HCT116 (cell line): Measurements from ENCODE around the gene VPS35. TPM values are rescaled to one million over a fixed set of nuclear protein-coding genes. Genes with fewer than 3 reads are reported as not detected.
A peak's percentile ranks its signal among the peaks of the same experiment; 100 is the strongest.
"Not testable (repeated sequence)": the region's sequence is repeated elsewhere in the genome, so short reads cannot be mapped to it uniquely, and the experiment has no call there.

Experiments
- ATAC-seq: fragments of 200-7000 bp; cut with Tn5 transposase; 2 replicates; pipeline ENCODE4 v1.9.1; 2020; ENCODE audit warnings: mild to moderate bottlenecking, moderate library complexity
- BruUV-seq: library from RNA; stranded (reverse); fragments of 400-500 nt; replicated peaks from 2 replicates; lab custom pipeline; 2021; lab: Mats Ljungman, UMichigan
- CTCF ChIA-PET: fragments of 300-600 bp; sonication (Branson Sonifier 250); formaldehyde crosslinking; loops from one replicate; lab custom pipeline; 2021; ENCODE audit warnings: antibody characterized with exemption; lab: Charles Lee
- POLR2A ChIA-PET: fragments of 300-600, 350-600 bp; sonication (Branson Sonifier 250); formaldehyde crosslinking; loops from one replicate; lab custom pipeline; 2021; ENCODE audit warnings: antibody characterized with exemption; lab: Charles Lee
- RAD21 ChIA-PET, 2 experiments: fragments of 300-600 bp; sonication (Branson Sonifier 250); formaldehyde crosslinking; loops; one replicate each; lab custom pipeline; 2023; ENCODE audit warnings: low total read pairs in 2 of 2; ENCODE audit not compliant: uncharacterized antibody in 2 of 2, unreplicated experiment in 2 of 2, low non-redundant PET in 1 of 2; lab: Charles Lee
- DNase-seq: peaks from one replicate; pipeline ENCODE4 v3.0.0-alpha.2; 2010; ENCODE audit warnings: low read depth, low spot score
- H2AFZ ChIP-seq: fragments of 200-600 bp; shearing (Covaris generic), sonication (generic); 2 replicates; pipeline ENCODE4 v1.6.1; 2017; ENCODE audit warnings: low read depth, mixed run types, mixed read lengths, antibody characterized with exemption, low read length; ENCODE audit not compliant: poor library complexity, severe bottlenecking
- H3K27ac ChIP-seq: 2 replicates; pipeline ENCODE4 v1.5.1; 2012; ENCODE audit warnings: low read depth, low read length
- H3K27me3 ChIP-seq: fragments of 200-600 bp; sonication (generic); 2 replicates; pipeline ENCODE4 v1.6.1; 2016; ENCODE audit warnings: mixed run types, low read length, mixed read lengths; ENCODE audit not compliant: insufficient read depth
- H3K36me3 ChIP-seq, 2 experiments: fragments of 200-500 bp in 1 of 2; fragments of 200-600 bp in 1 of 2; sonication (Bioruptor generic) in 1 of 2; sonication (generic) in 1 of 2; 2 replicates each; pipeline versions ENCODE4 v1.5.1 to v1.6.1; 2014 to 2016; ENCODE audit warnings: low read length in 2 of 2, inconsistent platforms in 1 of 2, mixed read lengths in 1 of 2, mixed run types in 1 of 2; ENCODE audit not compliant: insufficient read depth in 2 of 2, control insufficient read depth in 1 of 2
- H3K4me1 ChIP-seq, 2 experiments: fragments of 200-600 bp in 1 of 2; sonication (generic) in 1 of 2; 2 replicates each; pipeline versions ENCODE4 v1.5.1 to v1.6.1; 2012 to 2017; ENCODE audit warnings: low read length in 2 of 2, inconsistent platforms in 1 of 2, mild to moderate bottlenecking in 1 of 2, mixed read lengths in 1 of 2, mixed run types in 1 of 2, moderate library complexity in 1 of 2; ENCODE audit not compliant: insufficient read depth in 2 of 2, control insufficient read depth in 1 of 2
- H3K4me2 ChIP-seq: fragments of 200-600 bp; sonication (generic); 2 replicates; pipeline ENCODE4 v1.6.1; 2017; ENCODE audit warnings: mixed run types, low read length, mixed read lengths
- H3K4me3 ChIP-seq, 2 experiments: fragments of 200-600 bp in 1 of 2; sonication (generic) in 1 of 2; replicated peaks in 1 of 2; 2 replicates each; pipeline ENCODE4 v1.5.1; 2011 to 2016; ENCODE audit warnings: low read length in 2 of 2, control low read depth in 1 of 2, low read depth in 1 of 2, mild to moderate bottlenecking in 1 of 2, mixed read lengths in 1 of 2, mixed run types in 1 of 2
- H3K79me2 ChIP-seq: fragments of 200-600 bp; sonication (generic); 2 replicates; pipeline ENCODE4 v1.6.1; 2017; ENCODE audit warnings: mild to moderate bottlenecking, mixed run types, low read length, moderate library complexity, mixed read lengths; ENCODE audit not compliant: insufficient read depth
- H3K9ac ChIP-seq: fragments of 200-600 bp; sonication (generic); 2 replicates; pipeline ENCODE4 v1.6.1; 2016; ENCODE audit warnings: low read length, mixed read lengths
- H3K9me2 ChIP-seq: fragments of 200-600 bp; sonication (generic), shearing (Covaris generic); 2 replicates; pipeline ENCODE4 v1.6.1; 2017; ENCODE audit warnings: mixed run types, mild to moderate bottlenecking, moderate library complexity; ENCODE audit not compliant: insufficient read depth
- H3K9me3 ChIP-seq, 2 experiments: fragments of 200-500 bp in 1 of 2; fragments of 200-600 bp in 1 of 2; sonication (Bioruptor generic) in 1 of 2; sonication (generic) in 1 of 2; 2 replicates each; pipeline ENCODE4 v1.6.1; 2014 to 2017; ENCODE audit warnings: low read length in 2 of 2, mixed read lengths in 2 of 2, inconsistent platforms in 1 of 2, low read depth in 1 of 2, mild to moderate bottlenecking in 1 of 2, mixed run types in 1 of 2, moderate library complexity in 1 of 2; ENCODE audit not compliant: control insufficient read depth in 1 of 2, insufficient read depth in 1 of 2
- H4K20me1 ChIP-seq: fragments of 200-600 bp; sonication (generic), shearing (Covaris generic); 2 replicates; pipeline ENCODE4 v1.6.1; 2017; ENCODE audit warnings: mixed run types, mild to moderate bottlenecking, moderate library complexity; ENCODE audit not compliant: insufficient read depth
- ATF3 ChIP-seq: IDR thresholded peaks from 2 replicates; pipeline ENCODE4 v1.6.1; 2012
- CEBPB ChIP-seq: IDR thresholded peaks from 2 replicates; pipeline ENCODE4 v1.6.1; 2012; ENCODE audit warnings: low read depth
- CTCF ChIP-seq, 3 experiments: fragments of 200-600 bp in 1 of 3; sonication (generic) in 1 of 3; IDR thresholded peaks in 2 of 3; conservative IDR thresholded peaks in 1 of 3; 2 replicates each; pipeline ENCODE4 v1.5.1; 2012 to 2017; ENCODE audit warnings: low read depth in 2 of 3, low read length in 2 of 3, antibody characterized with exemption in 1 of 3, borderline replicate concordance in 1 of 3, control low read depth in 1 of 3, mild to moderate bottlenecking in 1 of 3, mixed read lengths in 1 of 3, mixed run types in 1 of 3, moderate library complexity in 1 of 3; ENCODE audit not compliant: insufficient read depth in 1 of 3
- EGR1 ChIP-seq: IDR thresholded peaks from 2 replicates; pipeline ENCODE4 v1.6.1; 2012; ENCODE audit warnings: low read depth
- EZH2phosphoT487 ChIP-seq: fragments of 200-600 bp; IDR thresholded peaks from 2 replicates; pipeline ENCODE4 v1.6.1; 2018; ENCODE audit warnings: antibody characterized with exemption, borderline replicate concordance
- SIN3A ChIP-seq: IDR thresholded peaks from 2 replicates; pipeline ENCODE4 v1.6.1; 2012; ENCODE audit warnings: low read depth
- SP1 ChIP-seq: IDR thresholded peaks from 2 replicates; pipeline ENCODE4 v1.6.1; 2012; ENCODE audit warnings: low read depth
- YY1 ChIP-seq: IDR thresholded peaks from 2 replicates; pipeline ENCODE4 v1.6.1; 2011; ENCODE audit warnings: low read length, low read depth, moderate library complexity, mild to moderate bottlenecking; ENCODE audit not compliant: insufficient replicate concordance; ENCODE audit errors: extremely low read depth
- ZNF274 ChIP-seq: fragments of 200-500 bp; sonication (Bioruptor generic); IDR thresholded peaks from 2 replicates; pipeline ENCODE4 v1.6.1; 2014; ENCODE audit warnings: mild to moderate bottlenecking, low read depth, low read length, inconsistent platforms
- intact Hi-C: fragments of 100-400 bp; cut with micrococcal nuclease; formaldehyde crosslinking; loops from 2 replicates; pipeline ENCODE4 v1.10.0; 2022
- total RNA-seq: library from RNA; stranded (reverse); gene quantifications from one replicate; pipeline ENCODE4 v1.2.1, GENCODE V29; 2021; ENCODE audit not compliant: unreplicated experiment

Gene VPS35
- total RNA-seq, 1 experiment from 2014 or later = 115 TPM

- Histone ChIP-seq H3K79me2 (peaks cover 93% of the 10 kb centered on the region), H3K27me3 (no peaks in the 10 kb centered on the region), H2AFZ (no peak overlapping the region), H3K4me1 (peaks cover 14 to 23% of the 10 kb centered on the region in 2 experiments; a peak in 3 of 4 replicates), H3K9me2 (no peaks in the 10 kb centered on the region), H3K9me3 (no peaks in the 10 kb centered on the region), H4K20me1 (peaks cover 22% of the 10 kb centered on the region; the same call in 1 of the 2 replicates), H3K9ac (no peak overlapping the region), H3K4me2 (peak overlapping the region; percentile 90; the same call in 1 of the 2 replicates), H3K27ac (no peak overlapping the region), H3K4me3 (no peak overlapping the region), H3K36me3 (peaks cover 9 to 14% of the 10 kb centered on the region in 2 experiments; a peak in 3 of 4 replicates)
- ChIA-PET RAD21 (no interaction called here), POLR2A (no interaction called here), CTCF (interaction anchor here (1.5 kb wide), 1 partner anchor 13 kb away, joined by 12 read pairs; no protein-coding TSS in a partner anchor)
- ATAC-seq = no peak
- intact Hi-C loops = no loop called here
- no peak for DNase-seq
- BruUV-seq = no TSS peak
- TF ChIP-seq SP1 = no peak
- TF ChIP-seq SIN3A = no peak
- TF ChIP-seq YY1 = no peak
- no peak for TF ChIP-seq EZH2phosphoT487
- no peak for TF ChIP-seq EGR1
- TF ChIP-seq ZNF274 = no peak
- no peak for TF ChIP-seq CEBPB
- TF ChIP-seq ATF3 = no peak
- no peak for TF ChIP-seq CTCF (IDR thresholded peaks at IDR 0.05 in 2 of 3, conservative IDR thresholded peaks at IDR 0.05 in 1 of 3; ENCODE audit: borderline replicate concordance in 1 of 3, insufficient read depth in 1 of 3, low read depth in 2 of 3, low read length in 2 of 3)
Measured at GRCh38 chr16:46686815-46687473, 2.0 kb downstream of the VPS35 start.

GRCh38 chr16:46681867-46682266 lies 7.1 kb downstream of the VPS35 start:
- not testable (repeated sequence) for ATAC-seq, BruUV-seq
- H3K36me3 ChIP-seq = peaks cover 19 to 27% of the 10 kb centered on the region in 2 experiments

GRCh38 chr16:46677943-46678342 lies 11.0 kb downstream of the VPS35 start:
- POLR2A ChIA-PET, H3K4me2 ChIP-seq: not testable (repeated sequence)

More at GRCh38 chr16:46681867-46682266, 7.1 kb downstream of the VPS35 start:
- H3K4me2 ChIP-seq, H3K27ac ChIP-seq, CTCF ChIA-PET, POLR2A ChIA-PET, H3K4me3 ChIP-seq, H3K27me3 ChIP-seq, RAD21 ChIA-PET, H3K9me3 ChIP-seq, intact Hi-C loops, DNase-seq, H2AFZ ChIP-seq, H3K9ac ChIP-seq, H3K4me1 ChIP-seq, H3K9me2 ChIP-seq: not testable (repeated sequence)
- Histone ChIP-seq H3K79me2 (peaks cover 57% of the 10 kb centered on the region), H4K20me1 (peaks cover 11% of the 10 kb centered on the region; the same call in 1 of the 2 replicates)

More at GRCh38 chr16:46677943-46678342, 11.0 kb downstream of the VPS35 start:
- ATAC-seq, H3K4me3 ChIP-seq, CTCF ChIA-PET, H3K9me2 ChIP-seq, H2AFZ ChIP-seq, intact Hi-C loops, H4K20me1 ChIP-seq, H3K27me3 ChIP-seq, H3K9ac ChIP-seq, BruUV-seq, DNase-seq, H3K9me3 ChIP-seq, H3K27ac ChIP-seq, H3K4me1 ChIP-seq: not testable (repeated sequence)
- RAD21 ChIA-PET = interaction anchor here in 1 of 2 experiments (1.3 kb wide), 1 partner anchor 48 kb away, joined by 4 read pairs; no protein-coding TSS in a partner anchor
- Histone ChIP-seq H3K79me2 (peaks cover 17% of the 10 kb centered on the region), H3K36me3 (peaks cover 26 to 46% of the 10 kb centered on the region in 2 experiments)
